ENCODE measurements around the gene WDR36.

GRCh38 chr5:111158105-111158744 is 66.1 kb downstream of the WDR36 start:
- TF ChIP-seq EZH2 (IDR thresholded peaks at IDR 0.05) (no peak), POLR2AphosphoS5 (IDR thresholded peaks at IDR 0.05; ENCODE audit: borderline replicate concordance, low read depth, low read length) (no peak), FOXP2 (optimal IDR thresholded peaks at IDR 0.05; ENCODE audit: control extremely low read depth, extremely low read length, insufficient read depth) (no peak)
